ENCODE results near the gene MRPL14. TPM values are rescaled to one million over a fixed set of nuclear protein-coding genes. Genes with fewer than 3 reads are reported as not detected.

The MRPL14 gene
- total RNA-seq, 1 experiment from 2014 or later: 69.6 TPM

DNA sequence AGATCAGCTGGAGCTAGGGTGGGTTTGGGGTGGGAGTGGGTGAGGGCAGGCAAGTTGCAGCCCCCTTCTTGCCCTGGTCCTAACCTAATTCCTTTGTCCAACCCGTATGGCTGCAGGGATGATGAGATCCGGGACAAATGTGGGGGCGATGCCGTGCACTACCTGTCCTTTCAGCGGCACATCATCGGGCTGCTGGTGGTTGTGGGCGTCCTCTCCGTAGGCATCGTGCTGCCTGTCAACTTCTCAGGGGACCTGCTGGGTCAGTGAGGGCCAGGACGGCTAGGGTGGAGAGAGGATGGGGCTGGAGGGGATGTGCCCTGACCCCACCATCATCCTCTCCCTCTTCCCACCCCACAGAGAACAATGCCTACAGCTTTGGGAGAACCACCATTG, 12.1 kb upstream of the MRPL14 start:
- no peak overlapping the region for H3K9ac ChIP-seq (ENCODE audit: low read length)
- H3K9me3 ChIP-seq (ENCODE audit: control insufficient read depth in 1 of 2, insufficient read depth in 1 of 2, low read depth in 1 of 2, low read length in 2 of 2): no peaks in the 10 kb centered on the region
- H2AFZ ChIP-seq (ENCODE audit: low read depth, low read length, poor library complexity, severe bottlenecking): no peak overlapping the region
- no peaks in the 10 kb centered on the region for H4K20me1 ChIP-seq (ENCODE audit: insufficient read depth)
- TF ChIP-seq FOSL1 (IDR thresholded peaks at IDR 0.05; ENCODE audit: low read depth): no peak
- TF ChIP-seq ATF3 (IDR thresholded peaks at IDR 0.05): no peak
- TF ChIP-seq POLR2AphosphoS5 (IDR thresholded peaks at IDR 0.05; ENCODE audit: low read depth, low read length): no peak
- no peak for TF ChIP-seq ZFX (IDR thresholded peaks at IDR 0.05)
- TF ChIP-seq CBX3 (IDR thresholded peaks at IDR 0.05; ENCODE audit: low read depth): no peak
- TF ChIP-seq SP1 (IDR thresholded peaks at IDR 0.05; ENCODE audit: low read depth): no peak
- RAD21 ChIA-PET (ENCODE audit: low non-redundant PET in 1 of 2, low total read pairs in 2 of 2, uncharacterized antibody in 2 of 2, unreplicated experiment in 2 of 2): no interaction called here
- intact Hi-C loops (cut with micrococcal nuclease): no loop called here
- no peak overlapping the region for H3K4me3 ChIP-seq (replicated peaks in 1 of 2; ENCODE audit: low read depth in 1 of 2, low read length in 2 of 2)
- CTCF ChIA-PET: no interaction called here
- no peak overlapping the region for H3K27ac ChIP-seq (ENCODE audit: low read depth, low read length)
- H3K79me2 ChIP-seq (ENCODE audit: insufficient read depth, low read length): no peaks in the 10 kb centered on the region
- BruUV-seq (replicated peaks): no TSS peak
- POLR2A ChIA-PET: no interaction called here
- DNase-seq (ENCODE audit: low read depth, low spot score): no peak
- no peak for ATAC-seq
- peaks cover 7 to 18% of the 10 kb centered on the region in 2 experiments; a peak in 3 of 4 replicates for H3K36me3 ChIP-seq (ENCODE audit: control insufficient read depth in 1 of 2, insufficient read depth in 2 of 2, low read length in 2 of 2)
- H3K9me2 ChIP-seq (ENCODE audit: insufficient read depth): no peaks in the 10 kb centered on the region
- H3K4me1 ChIP-seq (ENCODE audit: control insufficient read depth in 1 of 2, insufficient read depth in 2 of 2, low read length in 2 of 2): no peaks in the 10 kb centered on the region
- H3K4me2 ChIP-seq (ENCODE audit: low read length): no peak overlapping the region
- H3K27me3 ChIP-seq (ENCODE audit: insufficient read depth, low read length): no peaks in the 10 kb centered on the region

DNA sequence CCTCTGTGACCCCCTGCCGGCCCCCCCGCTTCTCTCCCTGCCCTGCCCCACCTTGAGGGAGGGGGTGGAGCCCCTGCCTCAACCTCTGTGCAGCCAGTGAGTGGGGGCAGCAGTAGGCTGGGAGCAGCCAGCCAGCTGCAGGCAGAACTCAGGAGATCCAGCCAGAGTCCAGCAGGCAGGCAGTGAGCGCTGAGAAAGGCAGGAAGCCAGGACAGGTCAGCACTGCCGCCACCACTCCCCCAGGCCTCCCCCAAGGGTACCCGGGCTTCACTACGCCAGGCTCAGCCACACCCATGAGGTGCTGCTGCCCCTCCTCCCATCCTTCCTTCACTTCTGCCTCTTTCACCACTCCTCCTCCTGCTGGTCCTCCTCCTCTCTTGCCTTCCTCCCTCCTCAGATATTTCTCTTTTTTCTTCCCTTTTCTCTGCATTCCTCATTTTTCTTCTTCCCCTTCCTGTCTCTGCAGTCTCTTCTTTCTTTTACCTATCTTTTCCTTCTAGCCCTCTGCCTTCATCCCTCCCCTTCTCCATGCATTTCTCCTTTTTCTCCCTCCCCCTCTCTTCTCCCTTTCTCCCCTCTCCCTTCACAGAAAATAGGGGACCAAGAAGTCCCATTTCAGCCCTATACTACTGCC, 11.6 kb upstream of the MRPL14 start:
- H3K4me3 ChIP-seq (replicated peaks in 1 of 2; ENCODE audit: low read depth in 1 of 2, low read length in 2 of 2): no peak overlapping the region
- TF ChIP-seq RAD21 (IDR thresholded peaks at IDR 0.05; ENCODE audit: low read depth) (no peak), ELF1 (IDR thresholded peaks at IDR 0.05; ENCODE audit: borderline replicate concordance, low read depth) (no peak), MAX (IDR thresholded peaks at IDR 0.05) (no peak), ZBTB33 (IDR thresholded peaks at IDR 0.05; ENCODE audit: extremely low read depth, insufficient replicate concordance, low read length) (no peak), CEBPB (IDR thresholded peaks at IDR 0.05; ENCODE audit: low read depth) (no peak)
- H3K27ac ChIP-seq (ENCODE audit: low read depth, low read length): no peak overlapping the region
- no peaks in the 10 kb centered on the region for H3K79me2 ChIP-seq (ENCODE audit: insufficient read depth, low read length)
- ChIA-PET RAD21 (ENCODE audit: low non-redundant PET in 1 of 2, low total read pairs in 2 of 2, uncharacterized antibody in 2 of 2, unreplicated experiment in 2 of 2) (no interaction called here), CTCF (no interaction called here), POLR2A (no interaction called here)
- no peaks in the 10 kb centered on the region for H3K4me1 ChIP-seq (ENCODE audit: control insufficient read depth in 1 of 2, insufficient read depth in 2 of 2, low read length in 2 of 2)
- DNase-seq (ENCODE audit: low read depth, low spot score): no peak
- BruUV-seq (replicated peaks): no TSS peak
- no peak overlapping the region for H3K4me2 ChIP-seq (ENCODE audit: low read length)
- H3K9ac ChIP-seq (ENCODE audit: low read length): no peak overlapping the region
- no peak overlapping the region for H2AFZ ChIP-seq (ENCODE audit: low read depth, low read length, poor library complexity, severe bottlenecking)
- no peaks in the 10 kb centered on the region for H3K27me3 ChIP-seq (ENCODE audit: insufficient read depth, low read length)
- H3K36me3 ChIP-seq (ENCODE audit: control insufficient read depth in 1 of 2, insufficient read depth in 2 of 2, low read length in 2 of 2): peaks cover 4 to 17% of the 10 kb centered on the region in 2 experiments; a peak in 3 of 4 replicates
- no peaks in the 10 kb centered on the region for H4K20me1 ChIP-seq (ENCODE audit: insufficient read depth)
- intact Hi-C loops (cut with micrococcal nuclease): no loop called here
- H3K9me2 ChIP-seq (ENCODE audit: insufficient read depth): no peaks in the 10 kb centered on the region
- H3K9me3 ChIP-seq (ENCODE audit: control insufficient read depth in 1 of 2, insufficient read depth in 1 of 2, low read depth in 1 of 2, low read length in 2 of 2): no peaks in the 10 kb centered on the region
- ATAC-seq: no peak

All from HCT116 (cell line).